C4-2B (cell line): ENCODE data around the gene ZNF254.

Experiments
- CTCF ChIP-seq: fragments of 450-650 bp; conservative IDR thresholded peaks from 2 replicates; pipeline ENCODE4 v1.5.1; 2017; ENCODE audit warnings: mild to moderate bottlenecking
- ZFX ChIP-seq: fragments of 450-650 bp; IDR thresholded peaks from 2 replicates; pipeline ENCODE4 v1.6.1; 2017

GRCh38 chr19:24101459-24102115 lies 14.6 kb downstream of the ZNF254 start:
- TF ChIP-seq CTCF = no peak
- no peak for TF ChIP-seq ZFX
